GM18507 (cell line): ENCODE results near the gene ANKRD12.

Experiments used
- DNase-seq: peaks from one replicate; pipeline ENCODE4 v3.0.0; 2011; ENCODE audit warnings: low read depth; ENCODE audit not compliant: insufficient read length; ENCODE audit errors: extremely low spot score
- FAIRE-seq: peaks from 2 replicates; lab custom pipeline; 2011; peaks lifted over from hg19 to GRCh38; lab: Jason Lieb, UNC

ANKRD12 gene

DNA sequence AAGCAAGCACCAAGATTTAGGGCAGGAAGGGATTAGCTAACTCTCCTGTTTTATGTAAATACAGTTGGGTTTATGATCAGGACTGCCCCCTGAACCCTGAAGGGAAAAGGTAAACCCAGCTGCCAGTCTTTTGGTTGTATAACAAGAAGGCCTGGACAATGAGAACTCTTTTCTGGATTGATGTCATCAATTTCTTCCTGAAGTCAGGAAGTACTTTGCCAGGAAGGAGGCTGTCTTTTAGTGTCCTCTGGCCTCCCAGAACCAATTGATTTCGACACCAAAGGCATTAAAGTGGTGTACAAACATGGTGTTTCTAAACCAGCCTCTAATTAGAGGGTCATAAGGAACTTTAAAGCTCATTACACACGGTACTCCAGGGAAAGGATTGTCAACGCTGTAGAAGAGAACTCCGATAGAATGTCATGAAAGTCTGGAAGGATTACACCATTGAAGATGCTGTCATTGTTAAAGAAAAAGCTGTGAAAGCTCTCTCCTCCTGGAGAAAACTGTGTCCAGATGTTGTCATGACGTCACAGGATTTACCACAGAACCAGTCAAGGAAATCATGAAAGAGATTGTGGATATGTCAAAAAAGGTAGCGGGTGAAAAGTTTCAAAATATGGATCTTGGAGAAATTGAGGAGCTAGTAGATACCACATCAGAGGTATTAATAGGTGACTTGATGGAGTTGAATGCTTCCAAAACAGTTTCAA is 78.8 kb downstream of the ANKRD12 start:
- DNase-seq (no peak), FAIRE-seq (no peak)

DNA sequence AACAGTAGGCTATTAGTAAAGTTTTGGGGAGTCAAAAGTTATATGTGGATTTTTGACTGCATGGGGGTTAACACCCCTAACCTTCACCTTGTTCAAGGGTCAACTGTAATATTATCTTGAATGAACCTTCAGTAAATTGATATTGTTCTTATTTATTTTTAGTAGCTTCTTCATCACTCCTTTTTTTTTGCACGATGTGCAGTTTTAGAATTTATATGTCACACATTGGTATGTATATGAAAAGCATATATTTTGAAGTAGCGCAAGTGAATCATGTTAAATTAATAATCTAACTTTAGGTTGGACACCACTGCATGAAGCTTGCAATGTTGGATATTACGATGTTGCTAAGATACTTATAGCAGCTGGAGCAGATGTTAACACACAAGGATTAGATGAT is 79.9 kb downstream of the ANKRD12 start:
- DNase-seq, result no peak
- no peak for FAIRE-seq

DNA sequence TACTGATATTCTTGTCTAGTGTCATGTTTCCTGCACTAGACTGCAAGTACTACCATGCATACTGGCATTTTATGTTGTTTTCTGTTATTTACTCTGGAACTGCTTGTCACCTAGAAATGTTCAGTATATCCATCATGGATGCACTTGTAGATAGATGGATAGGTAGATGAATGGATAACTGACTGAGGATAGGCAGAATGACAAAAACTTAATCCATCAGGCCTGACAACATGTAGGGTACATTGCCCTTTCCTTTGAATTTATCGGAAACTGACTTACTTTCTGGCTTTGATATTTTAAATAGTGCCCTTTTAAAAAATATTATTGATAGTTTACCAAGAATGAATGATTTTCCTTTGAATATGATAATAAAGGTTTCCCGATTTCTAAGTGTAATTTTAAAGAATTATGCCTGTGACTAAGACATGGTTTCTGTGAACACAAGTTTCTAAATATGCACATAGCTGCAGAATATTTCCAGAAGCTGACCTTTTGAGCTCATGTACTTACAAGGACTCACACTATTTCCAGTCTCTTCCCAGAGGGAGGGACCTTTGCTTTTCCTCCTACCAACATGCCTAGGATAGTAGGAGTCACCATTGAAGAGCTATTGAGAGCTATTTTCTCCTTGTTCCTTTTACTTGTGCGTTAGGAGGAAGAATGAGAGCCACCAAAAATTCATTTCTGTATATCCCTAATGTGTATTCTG is 81.3 kb downstream of the ANKRD12 start:
- FAIRE-seq (no peak), DNase-seq (no peak)

DNA sequence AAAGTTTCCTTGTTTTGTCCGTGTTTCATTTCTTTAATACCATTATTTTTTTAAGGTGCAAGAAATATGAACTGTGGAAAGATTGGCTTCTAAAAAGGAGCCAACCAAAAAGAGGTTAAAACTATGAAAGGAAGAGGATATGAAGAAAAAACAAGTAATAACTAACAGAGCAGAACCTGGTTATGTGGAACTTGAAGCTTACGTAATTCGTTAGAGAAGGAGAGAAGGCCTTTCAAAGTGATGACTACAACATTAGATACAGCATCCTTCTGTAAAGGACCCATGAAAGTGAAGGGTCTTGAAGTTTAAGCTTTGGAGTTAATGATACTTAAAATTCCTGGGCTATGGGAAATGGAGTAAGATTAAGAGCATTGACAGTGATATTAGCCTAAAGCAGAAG is 84.5 kb downstream of the ANKRD12 start:
- no peak for FAIRE-seq
- no peak for DNase-seq

DNA sequence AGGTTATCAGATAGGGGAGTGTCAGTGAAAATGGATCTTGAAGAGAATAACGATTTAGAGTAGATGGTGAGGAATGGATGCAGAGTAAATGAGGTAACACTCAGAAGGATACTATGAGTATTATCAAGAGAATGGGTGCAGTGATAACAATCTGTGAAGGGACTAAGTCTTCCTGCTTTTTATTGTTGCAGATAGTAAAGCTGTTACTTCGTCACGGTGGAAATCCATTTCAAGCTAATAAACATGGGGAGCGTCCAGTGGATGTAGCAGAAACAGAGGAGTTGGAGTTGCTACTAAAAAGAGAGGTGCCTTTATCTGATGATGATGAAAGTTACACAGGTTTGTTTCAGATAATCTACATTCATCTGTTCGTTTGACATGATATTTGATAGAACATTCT is 85.1 kb downstream of the ANKRD12 start:
- DNase-seq (no peak), FAIRE-seq (no peak)

DNA sequence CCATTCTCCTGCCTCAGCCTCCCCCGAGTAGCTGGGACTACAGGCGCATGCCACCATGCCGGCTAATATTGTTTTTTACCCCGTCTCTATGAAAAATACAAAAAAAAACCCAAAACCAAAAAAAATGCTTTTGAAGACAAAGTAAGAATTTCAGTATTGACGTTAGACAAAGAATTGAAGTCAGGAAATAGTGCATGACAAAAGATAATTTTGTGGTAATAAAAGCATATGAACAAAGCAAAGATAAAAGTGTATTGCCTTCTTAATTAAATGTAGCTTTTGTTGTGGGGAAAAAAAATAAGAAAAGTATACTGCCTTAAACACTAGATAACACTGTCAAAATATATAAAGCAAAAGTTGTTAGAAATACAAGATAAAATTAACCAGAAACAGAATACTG is 86.8 kb downstream of the ANKRD12 start:
- no peak for DNase-seq
- FAIRE-seq, result no peak

DNA sequence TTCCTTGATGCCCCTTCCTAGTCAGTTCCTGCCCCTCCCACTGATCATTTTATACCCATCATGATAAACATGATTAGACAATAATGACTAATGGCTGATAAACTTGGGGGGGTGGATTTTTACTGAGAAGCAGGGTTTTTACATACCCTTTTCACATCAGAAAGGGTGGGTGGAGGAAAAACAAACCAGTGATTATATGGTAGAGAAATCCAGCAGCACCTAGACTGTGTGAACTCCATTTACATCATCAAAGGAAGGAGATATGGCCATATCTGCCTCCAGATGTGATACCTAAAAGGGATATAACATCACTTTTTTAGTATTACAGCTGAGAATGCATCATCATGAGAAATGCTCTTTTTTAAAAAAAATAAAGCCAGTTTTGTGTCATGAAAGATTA is 89.9 kb downstream of the ANKRD12 start:
- DNase-seq (no peak), FAIRE-seq (no peak)

DNA sequence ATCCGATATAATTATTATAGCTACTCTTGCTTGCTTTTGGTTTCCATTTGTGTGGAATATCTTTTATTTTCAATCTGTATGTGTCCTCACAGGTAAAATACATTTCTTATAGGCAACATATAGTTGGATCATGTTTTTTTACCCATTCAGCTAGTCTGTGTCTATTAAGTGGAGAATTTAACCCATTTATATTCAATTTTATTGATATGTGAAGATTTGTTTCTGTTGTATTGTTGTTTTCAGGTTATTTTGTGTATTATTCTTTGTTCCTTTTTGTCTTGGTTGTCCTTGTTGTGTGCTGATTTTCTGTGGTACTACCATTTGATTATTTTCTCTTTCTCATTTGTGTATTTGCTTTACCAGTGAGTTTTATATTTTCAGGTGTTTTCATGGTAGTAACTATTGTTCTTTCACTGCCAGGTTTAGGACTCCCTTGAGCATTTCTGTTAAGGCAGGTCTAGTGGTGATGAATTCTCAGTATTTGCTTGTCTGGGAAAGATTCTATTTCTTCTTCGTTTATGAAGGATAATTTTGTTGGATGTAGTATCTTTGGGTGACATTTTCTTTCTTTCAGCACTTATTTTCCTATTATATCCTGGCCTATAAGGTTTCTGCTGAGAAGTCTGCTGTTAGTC is 95.4 kb downstream of the ANKRD12 start:
- DNase-seq (no peak), FAIRE-seq (no peak)

DNA sequence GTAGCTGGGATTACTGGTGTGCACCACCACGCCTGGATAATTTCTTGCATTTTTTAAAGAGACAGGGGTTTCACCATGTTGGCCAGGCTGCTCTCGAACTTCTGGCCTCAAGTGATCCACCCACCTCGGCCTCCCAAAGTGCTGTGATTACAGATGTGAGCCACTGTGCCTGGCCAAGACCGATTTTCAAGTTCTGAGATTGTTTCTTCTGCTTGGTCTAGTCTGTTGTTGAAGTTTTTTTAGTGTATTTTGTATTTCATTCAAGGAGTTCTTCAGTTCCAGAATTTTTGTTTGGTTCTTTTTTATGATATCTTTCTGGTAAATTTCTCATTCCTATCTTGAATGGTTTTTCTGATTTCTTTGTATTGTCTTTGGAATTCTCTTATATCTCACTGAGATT is 96.4 kb downstream of the ANKRD12 start:
- no peak for DNase-seq
- FAIRE-seq, result no peak

DNA sequence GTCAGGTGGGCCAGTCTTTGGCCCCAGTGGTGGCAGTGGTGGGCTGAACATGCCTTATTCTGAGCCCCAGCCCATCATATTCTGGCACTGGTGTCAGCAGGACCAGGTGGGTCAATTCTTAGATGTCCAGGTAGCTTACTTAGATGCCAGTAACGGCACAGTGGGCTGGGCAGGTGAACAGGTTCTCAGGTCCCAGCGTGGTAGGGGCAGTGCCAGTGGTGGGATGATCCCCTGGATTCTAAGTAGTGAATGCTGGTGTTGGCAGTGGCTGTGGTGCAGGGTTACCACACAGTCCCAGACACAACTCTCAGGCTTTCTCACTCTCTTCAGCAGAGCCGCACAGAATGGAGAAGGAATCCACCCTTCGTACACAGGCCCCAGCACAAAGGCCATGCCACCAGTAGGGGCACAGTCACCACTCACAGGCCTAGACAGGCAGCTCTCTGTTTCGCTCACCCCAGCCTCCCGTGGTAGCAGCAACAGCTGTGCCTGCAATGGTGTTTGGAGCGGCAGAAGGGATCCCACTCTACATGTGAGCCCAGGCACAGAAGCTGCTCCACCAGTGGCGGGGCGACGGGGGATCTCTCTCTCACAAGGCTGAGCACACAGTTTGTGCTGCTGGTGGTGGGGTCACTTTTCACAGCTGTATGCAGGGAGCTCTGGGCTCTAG is 97.3 kb downstream of the ANKRD12 start:
- no peak for FAIRE-seq
- no peak for DNase-seq

DNA sequence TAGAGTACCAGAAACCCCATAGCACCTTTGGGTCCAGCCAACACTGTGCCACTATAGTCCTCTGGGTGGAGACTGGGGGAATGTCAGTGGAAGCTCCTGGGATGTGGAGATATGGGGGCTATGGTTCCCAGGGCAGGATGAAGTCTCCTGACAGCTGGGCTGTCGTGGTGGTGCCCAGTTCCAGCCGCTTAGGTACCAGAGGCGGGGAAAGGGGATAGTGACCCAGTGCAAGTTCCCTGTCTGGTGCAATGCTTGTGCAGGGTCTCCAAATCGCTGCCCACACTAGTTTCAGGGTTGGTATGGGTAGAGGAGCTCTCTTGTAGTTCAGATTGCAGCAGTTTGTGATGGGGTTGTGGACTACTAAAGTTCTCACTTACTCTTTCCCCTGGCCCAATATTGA is 97.9 kb downstream of the ANKRD12 start:
- no peak for FAIRE-seq

DNA sequence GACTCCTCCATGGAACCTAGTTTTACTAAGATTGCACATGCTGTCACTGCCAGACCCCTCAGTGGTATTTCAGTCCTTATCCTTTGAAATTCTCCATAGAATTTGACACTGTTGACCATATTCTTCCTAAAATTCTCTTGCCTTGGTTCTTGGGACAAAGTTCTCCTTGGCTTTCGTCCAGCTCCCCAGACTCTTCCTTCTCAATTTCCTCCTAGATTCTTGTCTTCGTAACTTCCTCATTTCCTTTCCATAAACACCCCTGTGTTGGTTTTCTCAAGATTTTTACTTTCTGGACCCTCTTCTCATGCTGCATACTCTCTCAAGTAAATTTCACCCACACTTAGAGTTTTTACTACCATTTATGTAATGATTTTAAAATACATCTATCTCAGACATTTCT is 101.4 kb downstream of the ANKRD12 start:
- no peak for DNase-seq
- no peak for FAIRE-seq

More for the DNA sequence above, 97.9 kb downstream of the ANKRD12 start:
- no peak for DNase-seq

DNA sequence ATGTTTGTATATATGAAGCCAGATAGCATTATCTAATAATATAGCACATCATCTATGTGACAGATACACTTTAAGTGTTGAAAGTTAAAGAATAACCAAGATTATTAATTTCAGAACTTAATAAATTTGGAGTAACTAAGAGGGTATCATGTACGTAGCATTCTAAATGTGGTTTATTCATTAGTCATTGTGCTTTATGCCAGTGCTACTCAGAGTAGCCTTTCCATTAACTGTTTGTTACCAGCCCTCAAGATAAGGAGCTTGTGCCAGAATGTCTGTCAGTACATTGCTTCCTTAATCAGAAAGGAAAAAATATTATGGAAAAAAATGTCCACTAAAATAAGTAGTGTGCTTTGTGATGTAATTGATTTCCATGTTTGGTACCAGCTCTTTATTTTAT is 103.1 kb downstream of the ANKRD12 start:
- no peak for DNase-seq
- FAIRE-seq, result no peak

DNA sequence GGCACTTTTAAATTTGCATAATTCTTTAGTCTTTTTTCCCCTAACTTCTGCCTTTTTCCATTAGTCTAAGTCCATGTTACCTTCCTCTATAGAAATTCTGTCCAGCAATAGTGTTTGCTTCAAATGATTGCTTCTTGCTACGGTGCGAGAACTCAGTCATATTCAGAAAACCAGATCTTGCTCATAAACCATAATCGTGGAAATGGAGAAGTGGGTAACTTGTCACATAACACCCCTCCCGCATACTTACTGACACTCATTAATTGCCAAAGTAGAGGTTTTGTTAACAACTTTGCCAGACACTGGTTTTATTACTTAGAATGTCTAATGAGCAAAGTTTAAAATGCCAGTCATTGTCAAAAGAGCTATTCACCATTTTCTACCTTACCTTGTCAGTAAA is 103.7 kb downstream of the ANKRD12 start:
- FAIRE-seq, result peak; percentile 31
- no peak for DNase-seq

DNA sequence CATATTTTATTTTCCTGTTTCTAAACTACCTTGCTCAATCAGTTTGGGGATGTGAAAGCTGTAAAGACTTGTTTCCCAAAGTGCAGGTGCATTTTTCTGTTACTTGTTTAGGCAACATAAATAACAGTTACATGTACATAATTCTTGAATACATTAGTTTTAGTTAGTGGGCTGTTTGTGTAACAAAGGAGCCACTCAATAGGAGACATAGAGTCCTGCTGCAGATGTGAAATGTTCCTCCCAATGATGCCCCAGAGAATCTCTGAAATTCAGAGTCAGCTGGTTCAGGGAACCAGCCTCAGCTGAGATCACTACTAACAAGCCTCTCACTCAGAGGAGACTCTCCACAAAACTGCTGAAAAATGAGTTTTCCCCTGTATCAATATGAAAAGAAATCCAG is 106.4 kb downstream of the ANKRD12 start:
- DNase-seq (no peak), FAIRE-seq (peak; percentile 9)

DNA sequence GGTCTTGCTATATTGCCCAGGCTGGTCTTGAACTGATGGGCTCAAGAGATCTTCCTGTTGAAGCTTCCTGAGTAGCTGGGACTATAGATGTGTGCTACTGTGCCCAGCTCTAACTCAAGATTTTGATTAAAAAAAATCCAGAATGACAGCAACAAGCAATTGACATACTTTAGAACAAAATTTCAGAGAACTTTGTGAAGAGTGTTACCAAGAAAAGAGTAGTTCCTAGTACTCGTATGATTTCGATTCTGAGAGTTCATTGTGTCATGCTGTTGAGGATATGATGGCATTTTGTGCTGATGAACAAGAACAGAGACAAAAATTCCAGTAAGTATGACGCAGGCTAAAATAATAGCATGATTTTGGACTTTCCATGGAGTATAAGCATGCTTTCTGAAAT is 107.8 kb downstream of the ANKRD12 start:
- DNase-seq (no peak), FAIRE-seq (no peak)

DNA sequence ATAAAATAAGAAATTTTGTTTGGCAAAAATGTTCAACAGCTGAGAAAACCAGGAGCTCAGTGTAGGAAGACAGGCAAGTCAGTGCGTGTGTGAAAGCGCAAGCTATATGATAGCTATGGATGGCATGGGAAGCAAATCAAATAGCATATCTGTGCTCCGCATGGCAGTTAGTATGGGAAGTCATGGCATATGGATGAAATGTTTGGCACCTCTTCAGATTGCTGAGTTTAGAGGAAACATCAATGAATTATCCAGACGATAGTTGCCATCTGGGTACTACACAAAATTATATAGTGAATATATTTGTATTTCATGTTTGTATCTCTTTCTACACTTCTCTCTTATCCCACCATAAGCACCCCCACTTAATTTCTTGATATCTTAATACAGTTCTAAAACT is 112.1 kb downstream of the ANKRD12 start:
- no peak for DNase-seq
- no peak for FAIRE-seq

DNA sequence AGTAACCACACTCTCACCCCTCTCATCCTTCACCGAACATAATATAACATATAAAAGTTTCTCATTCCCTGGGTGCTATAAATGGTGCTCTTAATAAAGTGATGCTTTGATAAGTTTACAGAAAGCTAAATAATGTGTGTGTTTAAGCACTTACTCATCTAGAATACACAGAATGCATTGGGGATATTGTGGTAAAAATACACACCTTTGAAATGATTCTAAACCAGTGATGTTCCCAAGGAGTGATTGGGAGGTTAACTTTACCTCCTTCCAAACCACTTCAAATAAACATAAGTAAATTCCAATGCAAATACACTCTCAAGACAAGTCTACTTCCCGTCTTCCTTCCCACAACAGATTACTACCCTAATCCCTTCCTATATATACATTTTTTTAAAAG is 112.7 kb downstream of the ANKRD12 start:
- no peak for DNase-seq
- FAIRE-seq, result no peak

DNA sequence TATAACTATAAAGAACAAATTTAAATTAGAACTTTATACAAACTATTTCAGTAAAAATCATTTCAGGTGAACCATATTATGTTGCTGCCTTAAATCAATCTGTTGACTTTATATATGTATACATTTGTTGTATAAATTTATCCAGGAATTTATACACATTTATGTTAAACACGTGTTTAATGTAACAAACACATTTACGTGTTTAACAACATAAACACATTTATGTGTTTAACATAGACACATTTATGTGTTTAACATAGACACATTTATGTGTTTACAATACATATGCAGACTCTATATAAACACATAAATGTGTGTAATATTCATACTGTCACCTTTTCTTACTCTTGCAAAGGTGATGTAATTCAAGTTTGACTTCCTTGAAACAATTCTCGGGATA is 122.6 kb downstream of the ANKRD12 start:
- no peak for DNase-seq
- FAIRE-seq, result no peak
